Activated T-cell treated with anti-CD3 and anti-CD28 coated beads for 48 hours (primary cell): ENCODE data around the gene GIMAP1.
"Not testable (repeated sequence)": the region's sequence is repeated elsewhere in the genome, so short reads cannot be mapped to it uniquely, and the experiment has no call there.

Experiments used
- DNase-seq: peaks from one replicate; pipeline ENCODE4 v3.0.0-alpha.2; 2020; ENCODE audit warnings: low read depth

GIMAP1 gene

DNA sequence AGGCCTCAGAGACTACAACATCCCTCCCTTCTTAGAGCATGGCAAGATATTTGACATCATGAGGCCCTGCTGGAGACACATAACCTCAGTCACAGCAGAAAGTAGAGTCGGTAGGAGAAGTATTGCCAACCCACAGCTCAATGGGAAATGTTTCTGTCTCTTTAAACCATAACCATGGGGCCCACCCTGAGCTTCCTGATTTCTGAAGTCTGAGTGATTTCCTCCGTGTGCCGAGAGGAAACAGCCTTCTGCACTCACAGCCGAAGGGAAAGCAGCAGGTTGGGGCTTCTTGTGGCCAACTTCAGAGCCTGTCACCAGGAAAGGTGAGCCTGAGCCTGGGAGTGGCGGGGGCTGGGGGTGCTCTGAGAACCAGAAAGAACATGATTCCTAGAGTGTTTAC lies at the start of gene GIMAP1:
GIMAP1 (plus strand) TSS at position 246 of the 400 bp plus-strand sequence. CDS start 2,435 bp downstream, outside the sequence.
- DNase-seq, result no peak

DNA sequence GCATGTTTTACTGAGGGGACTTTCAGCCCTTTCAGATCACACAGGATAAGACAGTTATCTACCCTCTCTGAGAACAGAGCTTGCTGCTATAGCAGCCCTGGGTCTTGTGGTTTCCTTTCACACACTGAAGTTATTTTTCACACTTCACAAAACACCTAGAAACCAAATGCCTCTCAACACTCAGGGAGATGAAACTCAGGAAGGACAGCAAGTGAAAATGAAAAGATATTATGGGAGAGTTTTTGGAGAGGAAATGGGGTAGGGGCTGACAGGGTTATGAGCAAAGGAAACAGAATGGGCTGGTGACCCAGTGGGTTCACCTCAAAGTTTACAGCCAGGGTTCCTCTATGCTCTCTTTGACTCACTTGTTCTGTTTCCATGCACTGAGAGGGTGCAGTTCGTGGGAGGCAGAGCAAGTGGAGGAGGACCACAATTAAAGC lies 47.9 kb upstream of the GIMAP1 start:
- peak; percentile 50 for DNase-seq

DNA sequence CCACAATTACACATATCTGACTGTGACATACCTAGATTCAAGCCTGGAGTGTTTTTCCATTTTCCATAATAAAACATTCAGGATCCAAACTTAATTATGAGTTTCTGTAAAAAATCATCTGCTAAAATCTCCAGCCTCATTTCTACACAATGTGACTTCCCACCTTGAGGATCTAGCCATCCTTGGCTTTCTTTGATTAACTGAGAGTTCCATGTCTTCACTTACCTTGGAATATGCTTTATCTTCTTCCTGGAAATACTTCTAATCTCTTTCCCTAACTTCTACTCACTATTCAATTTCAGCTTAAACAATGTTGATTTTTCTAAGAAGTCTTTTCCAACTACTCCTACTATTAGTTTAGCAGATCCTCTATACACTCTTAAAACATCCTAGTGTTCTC lies 47.4 kb upstream of the GIMAP1 start:
- DNase-seq, result no peak

DNA sequence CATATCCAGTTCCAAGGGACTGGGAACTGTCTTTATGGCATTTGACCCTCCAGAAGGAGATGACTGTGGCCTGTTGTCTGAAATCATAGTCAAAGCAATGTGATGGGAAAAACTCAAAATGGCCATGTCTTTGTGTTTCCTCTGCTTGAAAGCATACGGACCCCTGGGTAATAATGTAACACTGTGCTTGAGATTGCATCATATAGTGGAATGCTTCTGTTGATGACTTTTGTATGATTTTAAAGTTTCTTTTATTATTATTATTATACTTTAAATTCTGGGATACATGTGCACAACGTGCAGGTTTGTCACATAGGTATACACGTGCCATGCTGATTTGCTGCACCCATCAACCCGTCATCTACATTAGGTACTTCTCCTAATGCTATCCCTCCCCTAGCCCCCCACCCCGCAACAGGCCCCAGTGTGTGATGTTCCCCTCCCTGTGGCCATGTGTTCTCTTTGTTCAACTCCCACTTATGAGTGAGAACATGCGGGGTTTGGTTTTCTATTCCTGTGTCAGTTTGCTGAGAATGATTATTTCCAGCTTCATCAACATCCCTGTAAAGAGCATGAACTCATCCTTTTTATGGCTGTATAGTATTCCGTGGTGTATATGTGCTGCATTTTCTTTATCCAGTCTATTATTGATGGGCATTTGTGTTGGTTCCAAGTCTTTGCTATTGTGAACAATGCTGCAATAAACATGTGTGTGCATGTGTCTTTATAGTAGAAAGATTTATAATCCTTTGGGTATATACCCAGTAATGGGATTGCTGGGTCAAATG lies 44.4 kb upstream of the GIMAP1 start:
- DNase-seq, result not testable (repeated sequence)

DNA sequence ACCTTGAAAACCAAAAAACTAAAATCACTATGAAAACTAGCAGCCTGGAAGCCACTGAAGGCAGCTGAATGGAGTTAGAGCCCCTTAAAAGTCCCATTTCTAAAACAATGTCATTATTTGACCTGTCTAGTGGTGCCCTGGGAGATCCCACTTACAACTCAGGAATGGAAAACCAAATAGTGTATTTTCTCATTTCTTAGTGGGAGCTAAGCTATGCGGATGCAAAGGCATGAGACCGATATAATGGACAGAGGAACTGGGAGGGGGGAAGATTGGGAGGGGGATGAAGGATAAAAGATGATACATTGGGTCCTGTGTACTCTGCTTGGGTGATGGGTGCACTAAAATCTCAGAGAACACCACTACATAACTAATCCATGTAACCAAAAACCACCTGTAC lies 40.7 kb upstream of the GIMAP1 start:
- DNase-seq, result no peak

DNA sequence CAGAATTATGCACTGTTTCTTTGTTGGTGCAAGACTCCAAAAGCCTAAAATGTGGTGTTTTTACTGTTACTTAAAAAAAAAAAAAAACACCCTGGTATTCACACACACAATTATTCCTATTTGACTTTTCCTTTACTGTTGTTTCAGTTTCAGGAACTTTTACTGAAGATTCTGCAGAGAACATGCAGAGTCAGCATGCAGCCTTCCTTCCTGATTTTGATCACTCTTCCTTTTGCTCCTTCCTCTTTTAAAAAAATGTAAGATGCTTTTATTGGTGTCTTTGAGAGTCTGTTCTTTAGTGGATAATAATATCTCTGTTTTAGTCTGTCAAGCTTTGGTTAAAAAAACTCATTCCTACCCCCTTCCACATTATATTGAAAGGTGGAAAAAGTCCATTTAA lies 40.1 kb upstream of the GIMAP1 start:
- DNase-seq, result not testable (repeated sequence)

DNA sequence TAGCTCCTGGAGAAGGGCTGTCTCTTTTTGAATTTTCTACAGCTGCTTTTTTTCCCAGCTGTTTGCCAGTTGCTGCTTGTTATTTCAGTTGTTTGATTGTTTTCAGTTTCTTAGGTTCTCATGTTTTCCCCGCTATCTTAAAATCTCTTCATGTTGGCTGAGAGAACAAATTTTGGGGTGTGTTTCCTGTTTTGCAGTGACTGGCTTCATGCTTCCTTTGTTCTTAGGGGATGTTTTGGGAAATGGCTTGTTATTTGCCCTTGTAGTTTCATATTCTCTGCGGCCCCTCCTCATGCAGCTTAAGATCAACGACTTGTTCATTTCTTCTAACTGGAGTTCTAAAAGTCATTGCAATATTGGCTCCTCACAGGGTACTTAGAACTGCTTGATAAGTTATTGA lies 39.6 kb upstream of the GIMAP1 start:
- DNase-seq, result not testable (repeated sequence)

DNA sequence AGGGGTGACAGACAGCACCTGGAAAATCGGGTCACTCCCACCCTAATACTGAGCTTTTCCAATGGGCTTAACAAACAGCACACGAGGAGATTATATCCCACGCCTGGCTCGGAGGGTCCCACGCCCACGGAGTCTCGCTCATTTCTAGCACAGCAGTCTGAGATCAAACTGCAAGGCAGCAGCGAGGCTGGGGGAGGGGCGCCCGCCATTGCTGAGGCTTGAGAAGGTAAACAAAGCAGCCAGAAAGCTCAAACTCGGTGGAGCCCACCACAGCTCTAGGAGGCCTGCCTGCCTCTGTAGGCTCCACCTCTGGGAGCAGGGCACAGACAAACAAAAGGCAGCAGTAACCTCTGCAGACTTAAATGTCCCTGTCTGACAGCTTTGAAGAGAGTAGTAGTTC lies 37.8 kb upstream of the GIMAP1 start:
- not testable (repeated sequence) for DNase-seq

DNA sequence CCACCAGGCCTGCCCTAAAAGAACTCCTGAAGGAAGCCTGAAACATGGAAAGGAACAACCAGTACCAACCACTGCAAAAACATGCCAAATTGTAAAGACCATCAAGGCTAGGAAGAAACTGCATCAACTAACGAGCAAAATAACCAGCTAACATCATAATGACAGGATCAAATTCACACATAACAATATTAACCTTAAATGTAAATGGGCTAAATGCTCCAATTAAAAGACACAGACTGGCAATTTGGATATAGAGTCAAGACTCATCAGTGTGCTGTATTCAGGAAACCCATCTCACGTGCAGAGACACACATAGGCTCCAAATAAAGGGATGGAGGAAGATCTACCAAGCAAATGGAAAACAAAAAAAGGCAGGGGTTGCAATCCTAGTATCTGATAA lies 36.0 kb upstream of the GIMAP1 start:
- not testable (repeated sequence) for DNase-seq

DNA sequence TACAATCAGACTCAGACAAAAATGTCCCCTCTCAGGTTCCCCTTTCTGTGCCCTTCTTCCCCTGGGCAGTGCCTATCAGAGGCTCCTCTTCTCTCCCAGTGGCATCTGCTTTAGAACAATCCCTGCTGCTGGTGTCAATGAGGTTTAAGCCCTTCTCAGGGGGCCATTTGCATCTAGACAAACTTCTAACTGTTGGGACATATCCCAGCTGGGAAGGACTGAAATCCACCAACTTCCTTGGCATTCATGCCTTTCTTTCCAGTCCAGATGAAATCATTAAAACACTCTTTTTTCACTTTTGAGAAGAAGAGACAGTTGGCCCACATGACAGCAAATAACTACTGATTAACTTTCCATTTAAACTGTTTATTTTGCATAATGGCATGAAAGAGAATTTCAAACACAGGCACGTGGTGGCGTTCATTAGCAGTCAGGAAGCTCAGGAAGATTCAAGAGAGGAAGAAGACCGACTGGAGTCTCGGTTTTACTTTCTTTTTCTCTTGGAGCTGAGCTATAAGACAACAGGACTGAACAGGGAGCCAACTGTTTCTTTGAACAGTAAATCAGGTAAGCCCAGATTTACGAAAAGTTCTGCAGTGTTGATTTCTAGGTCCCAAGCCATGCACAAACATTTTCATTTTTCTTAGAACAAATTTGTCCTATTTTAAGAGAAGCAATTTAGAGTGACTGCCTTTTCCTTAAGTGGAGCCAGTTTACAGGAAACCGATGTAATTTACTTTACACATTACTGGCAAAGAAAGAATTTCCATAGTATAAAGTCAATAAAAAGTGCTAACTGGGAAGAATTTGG lies 31.0 kb upstream of the GIMAP1 start, which contains the start of gene GIMAP2:
GIMAP2 (plus strand) TSS at position 488 of the 811 bp plus-strand sequence. CDS start 1,354 bp downstream, outside the sequence.
- no peak for DNase-seq

DNA sequence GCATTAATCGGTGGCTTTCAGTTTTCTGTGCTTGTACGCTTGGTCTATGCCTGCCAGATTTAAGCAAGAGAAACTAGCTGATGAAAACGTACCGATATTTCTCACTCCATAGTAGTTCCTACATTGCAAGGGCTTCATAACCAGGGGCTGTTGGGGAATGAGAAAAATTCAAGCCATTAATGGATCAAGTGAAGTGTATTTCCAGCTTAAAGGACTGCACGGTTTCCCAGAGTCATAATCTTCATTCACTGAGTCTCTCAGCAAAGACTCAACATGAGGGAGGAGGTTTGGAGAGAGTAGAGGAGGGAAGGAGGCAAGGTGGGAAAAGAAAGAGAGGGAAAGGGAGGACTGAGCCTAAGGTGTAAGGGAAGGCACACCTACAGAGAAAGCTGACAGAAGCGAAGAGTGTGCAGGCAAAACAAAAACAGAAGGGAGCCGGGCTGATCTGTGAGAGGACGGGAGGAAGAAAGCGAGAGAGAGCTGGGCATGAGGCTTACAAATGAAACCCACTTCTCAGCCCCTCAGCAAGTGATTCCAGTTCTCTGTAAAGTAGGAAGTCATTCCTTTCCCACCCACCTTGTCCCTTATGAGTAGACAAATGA lies 30.3 kb upstream of the GIMAP1 start:
- DNase-seq, result no peak

DNA sequence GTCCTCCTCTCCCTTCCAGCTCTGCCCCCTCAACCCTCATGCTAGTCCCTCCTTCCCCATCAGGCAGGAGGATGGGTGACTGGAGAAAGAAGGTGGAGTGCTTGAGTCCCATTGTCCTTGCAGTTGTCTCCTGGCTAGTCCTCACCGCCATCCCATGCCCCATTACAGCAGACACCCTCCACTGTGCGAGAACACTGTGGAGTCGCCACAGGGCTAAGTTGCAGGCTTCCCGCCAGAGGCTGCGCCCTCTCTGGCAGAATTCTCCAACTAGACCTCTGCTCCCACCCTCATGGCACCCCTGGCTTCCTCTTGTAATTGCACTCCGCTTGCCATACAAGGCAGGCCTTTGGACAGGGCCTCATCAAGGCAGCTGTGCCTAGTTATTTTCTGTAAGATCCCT lies 27.8 kb upstream of the GIMAP1 start:
- no peak for DNase-seq

DNA sequence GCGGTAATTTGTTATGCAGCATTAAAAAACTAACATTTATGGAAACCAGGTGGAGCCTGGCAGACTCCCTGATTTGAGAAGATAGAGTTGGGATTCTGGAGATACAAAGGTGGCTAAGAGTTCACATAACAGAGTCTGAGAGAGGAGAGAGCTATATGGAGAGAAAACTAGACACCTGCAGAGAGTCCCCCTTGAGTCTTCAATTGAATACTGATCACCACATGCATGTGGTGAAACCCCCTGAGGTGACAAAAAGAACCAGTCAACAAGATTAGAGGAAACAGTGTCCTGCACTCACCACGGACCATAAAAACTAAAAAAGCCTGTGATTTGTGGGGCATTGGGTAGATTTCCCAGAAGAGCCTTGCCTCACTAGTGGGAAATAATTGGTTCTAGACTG lies 20.8 kb upstream of the GIMAP1 start:
- no peak for DNase-seq

DNA sequence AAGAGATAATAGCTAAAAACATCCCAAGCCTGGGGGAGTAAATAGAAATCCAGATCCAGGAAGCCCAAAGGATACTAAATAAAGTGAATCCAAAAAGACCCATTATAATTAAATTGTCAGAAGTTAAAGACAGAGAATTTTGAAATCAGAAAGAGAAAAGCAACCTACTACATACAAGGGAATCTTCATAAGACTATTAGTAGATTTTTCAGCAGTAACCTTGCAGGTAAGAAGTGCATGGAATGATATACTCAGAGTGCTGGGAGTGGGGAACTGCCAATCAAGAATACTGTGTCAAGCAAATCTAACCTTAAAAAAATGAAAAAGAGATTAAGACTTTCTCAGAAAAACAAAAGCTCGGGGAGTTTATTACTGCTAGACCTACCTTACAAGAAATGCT lies 13.2 kb upstream of the GIMAP1 start:
- no peak for DNase-seq

DNA sequence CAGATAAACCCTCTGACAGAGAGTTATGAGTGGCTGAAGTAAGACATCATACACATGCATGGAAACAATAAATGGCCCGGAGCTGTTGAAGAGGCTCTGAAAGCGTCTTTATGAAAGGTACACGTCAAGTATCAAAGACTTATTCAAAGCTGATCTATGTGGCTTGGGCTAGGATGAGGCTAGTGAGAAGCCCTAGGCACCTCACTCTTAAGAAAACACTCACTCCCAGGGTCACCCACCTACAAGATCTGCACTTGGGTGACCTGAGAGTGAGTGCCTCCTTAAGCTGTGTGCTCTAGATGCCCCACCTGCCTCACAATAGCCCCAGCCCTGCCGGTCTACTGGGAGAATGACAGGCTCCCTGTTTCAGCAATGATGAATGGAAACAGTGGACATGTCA lies 1.1 kb upstream of the GIMAP1 start:
- DNase-seq, result no peak

DNA sequence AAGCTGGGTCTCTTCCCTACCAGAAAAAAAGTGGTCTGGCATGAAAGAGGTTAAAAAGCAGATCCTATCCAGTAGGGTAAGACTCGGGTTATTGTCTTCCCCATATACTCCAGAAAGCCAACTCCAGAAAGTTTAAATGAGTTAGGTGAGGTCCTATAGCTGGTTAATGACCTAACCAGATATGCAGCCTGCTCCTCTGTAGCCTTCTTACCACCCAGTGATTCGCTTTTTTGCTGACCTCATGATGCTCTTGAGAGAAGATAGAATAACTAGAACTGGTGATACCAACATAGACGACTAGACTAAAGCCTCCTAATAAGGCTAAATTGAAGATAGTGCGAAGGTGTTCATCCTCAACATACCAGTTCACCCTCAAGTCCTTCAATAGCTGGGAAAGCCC lies 675 bp upstream of the GIMAP1 start:
- no peak for DNase-seq

DNA sequence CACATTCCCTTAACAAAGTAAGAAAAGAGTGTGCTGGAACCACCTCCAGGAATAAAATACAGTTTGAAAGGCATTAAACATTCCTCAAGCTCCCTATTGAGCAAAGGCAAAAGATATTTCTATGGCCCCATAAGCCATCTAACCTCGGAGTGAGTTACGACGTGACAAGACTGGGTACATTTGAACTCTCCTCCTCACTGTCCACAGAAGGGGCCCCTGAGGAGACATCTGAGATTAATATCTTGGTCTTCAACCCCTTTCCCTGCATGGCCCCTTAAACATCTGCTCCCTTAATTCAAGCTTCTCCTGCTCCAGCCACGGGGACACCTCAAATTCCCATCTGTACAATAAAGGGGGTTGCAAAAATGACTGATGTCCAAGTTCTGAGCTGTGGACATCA lies 526 bp downstream of the GIMAP1 start:
- DNase-seq, result no peak

DNA sequence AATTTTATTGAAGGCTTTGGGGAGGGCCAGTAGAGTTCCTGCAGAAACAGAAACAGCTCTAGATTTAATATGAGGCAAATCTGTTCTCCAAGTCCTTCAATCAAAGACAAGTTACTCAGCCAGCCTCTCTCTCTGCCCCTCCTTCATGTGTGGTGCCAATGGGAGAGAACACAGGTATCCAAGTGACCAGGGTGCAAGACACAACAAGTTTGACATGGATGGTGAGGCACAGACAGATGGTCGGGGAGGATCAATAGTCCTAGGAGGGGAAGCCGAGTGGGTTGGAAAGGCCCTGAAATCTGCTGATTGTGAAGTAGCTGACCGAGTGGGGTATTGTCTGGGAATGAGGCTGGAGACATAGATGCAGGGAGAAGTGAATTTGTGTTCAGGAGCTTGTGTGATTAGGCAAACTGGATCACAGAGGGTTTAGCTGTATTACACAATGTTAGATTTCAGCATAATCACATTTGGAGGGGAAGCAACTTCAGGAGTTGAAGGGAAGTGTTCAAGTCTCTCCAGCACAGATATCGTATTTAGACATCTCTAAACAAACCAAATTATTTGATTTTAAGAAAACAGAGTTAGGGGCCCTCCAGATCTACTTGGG lies 1.5 kb downstream of the GIMAP1 start:
- no peak for DNase-seq

DNA sequence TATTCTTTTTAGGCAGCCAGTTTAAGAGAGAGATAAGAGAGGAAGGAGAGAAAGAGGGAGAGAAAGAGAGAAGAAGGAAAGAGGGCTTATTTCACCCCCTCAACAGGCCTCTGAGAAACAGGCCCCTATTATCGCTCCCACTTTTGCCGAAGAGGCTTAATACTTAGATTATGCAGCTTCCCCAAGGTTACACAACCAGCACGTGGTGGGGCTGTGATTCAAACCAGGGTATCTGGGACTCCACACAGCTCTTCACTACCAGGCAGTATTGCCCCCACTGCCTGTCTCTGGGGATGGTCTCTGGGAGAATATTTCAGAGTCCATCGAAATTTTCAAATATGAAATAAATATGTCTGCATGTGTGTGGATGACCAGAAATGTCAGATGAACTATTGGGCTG lies 3.0 kb downstream of the GIMAP1 start:
- DNase-seq, result no peak

DNA sequence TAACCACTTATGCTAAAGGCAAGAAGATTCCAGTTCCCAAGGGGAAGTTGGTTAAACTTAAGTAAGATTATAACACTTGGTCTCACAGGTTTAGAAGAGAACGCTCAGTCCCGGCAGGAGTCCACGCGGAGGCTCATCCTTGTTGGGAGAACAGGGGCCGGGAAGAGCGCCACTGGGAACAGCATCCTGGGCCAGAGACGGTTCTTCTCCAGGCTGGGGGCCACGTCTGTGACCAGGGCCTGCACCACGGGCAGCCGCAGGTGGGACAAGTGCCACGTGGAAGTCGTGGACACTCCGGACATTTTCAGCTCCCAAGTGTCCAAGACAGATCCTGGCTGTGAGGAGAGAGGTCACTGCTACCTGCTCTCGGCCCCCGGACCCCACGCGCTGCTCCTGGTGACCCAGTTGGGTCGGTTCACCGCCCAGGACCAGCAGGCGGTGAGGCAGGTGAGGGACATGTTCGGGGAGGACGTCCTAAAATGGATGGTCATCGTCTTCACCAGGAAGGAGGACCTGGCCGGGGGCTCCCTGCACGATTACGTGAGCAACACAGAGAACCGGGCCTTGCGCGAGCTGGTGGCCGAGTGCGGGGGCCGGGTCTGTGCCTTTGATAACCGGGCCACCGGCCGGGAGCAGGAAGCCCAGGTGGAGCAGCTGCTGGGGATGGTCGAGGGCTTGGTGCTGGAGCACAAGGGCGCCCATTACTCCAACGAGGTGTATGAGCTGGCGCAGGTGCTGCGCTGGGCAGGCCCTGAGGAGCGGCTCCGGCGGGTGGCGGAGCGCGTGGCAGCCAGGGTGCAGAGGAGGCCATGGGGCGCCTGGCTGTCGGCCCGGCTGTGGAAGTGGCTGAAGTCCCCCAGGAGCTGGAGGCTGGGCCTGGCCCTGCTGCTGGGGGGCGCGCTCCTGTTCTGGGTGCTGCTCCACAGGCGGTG lies 3.8 kb downstream of the GIMAP1 start:
- DNase-seq, result no peak

DNA sequence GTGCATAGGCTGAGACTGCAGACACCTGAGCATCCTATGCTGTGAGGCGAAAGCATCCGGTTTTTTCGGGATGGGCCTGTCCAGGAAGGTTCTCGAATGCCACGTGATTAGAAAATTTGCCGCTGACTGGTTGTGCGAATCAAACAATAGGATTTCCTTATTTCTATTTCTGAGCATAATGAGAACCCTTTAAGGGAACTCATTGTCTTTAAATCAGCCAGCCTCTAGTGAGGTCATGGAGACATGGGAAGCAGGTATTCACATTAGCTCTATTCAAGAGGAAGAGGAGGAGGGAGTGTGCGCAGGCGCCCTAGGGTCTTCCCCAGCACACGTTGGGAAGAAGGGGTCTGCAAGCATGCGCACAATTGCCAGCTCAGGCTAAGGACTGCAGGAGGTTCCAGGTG lies 5.6 kb downstream of the GIMAP1 start:
- DNase-seq, result no peak
